ENCODE data around the gene SIGLEC1.

GRCh38 chr20:3681931-3682781, 30.2 kb downstream of the SIGLEC1 start, which contains the start of gene ADAM33:
- TF ChIP-seq CTCF (IDR thresholded peaks at IDR 0.05) (no peak), EZH2 (IDR thresholded peaks at IDR 0.05; ENCODE audit: borderline replicate concordance, insufficient read depth, low read depth, low read length, poor library complexity, severe bottlenecking) (no peak)

Data from B cell (primary cell).